Measurements from ENCODE around the gene ZGLP1. TPM values are rescaled to one million over a fixed set of nuclear protein-coding genes. Genes with fewer than 3 reads are reported as not detected.

Gene ZGLP1
- polyA plus RNA-seq, 1 donor (not counting 4 experiments of a cell fraction or from before 2014, with no cell fraction given), result 0.43 TPM

DNA sequence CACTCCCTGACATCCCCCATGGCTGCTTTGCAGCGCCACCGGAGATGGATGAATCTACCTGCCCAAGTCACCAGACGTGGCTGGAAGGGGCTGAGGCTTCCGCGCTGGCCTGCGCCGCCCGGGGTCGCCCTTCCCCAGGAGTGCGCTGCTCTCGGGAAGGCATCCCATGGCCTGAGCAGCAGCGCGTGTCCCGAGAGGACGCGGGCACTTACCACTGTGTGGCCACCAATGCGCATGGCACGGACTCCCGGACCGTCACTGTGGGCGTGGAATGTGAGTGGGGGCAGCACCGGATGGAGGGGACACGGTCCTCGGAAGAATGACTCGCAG, 15.3 kb downstream of the ZGLP1 start:
- Histone ChIP-seq H3K9me1 (ENCODE audit: control insufficient read depth, extremely low read depth, insufficient read depth, low read length) (no peaks in the 10 kb centered on the region), H3K4me2 (ENCODE audit: control insufficient read depth, extremely low read depth, insufficient read depth, low read depth, low read length) (no peak overlapping the region), H3K4me3 (ENCODE audit: control insufficient read depth in 2 of 3, extremely low read depth in 1 of 3, insufficient read depth in 2 of 3, low read depth in 1 of 3, low read length in 3 of 3) (no peak overlapping the region), H3K36me3 (ENCODE audit: control insufficient read depth in 2 of 2, extremely low read depth in 1 of 2, insufficient read depth in 2 of 2, low read length in 2 of 2) (no peaks in the 10 kb centered on the region), H3K9me3 (ENCODE audit: control insufficient read depth, low read depth, low read length) (no peaks in the 10 kb centered on the region), H4K20me1 (ENCODE audit: control insufficient read depth, extremely low read depth, insufficient read depth, low read length) (no peaks in the 10 kb centered on the region), H3K9ac (ENCODE audit: control insufficient read depth, extremely low read depth, insufficient read depth, low read length) (no peak overlapping the region), H3K27ac (ENCODE audit: control insufficient read depth, insufficient read depth, low read length) (no peak overlapping the region), H3K79me2 (ENCODE audit: control insufficient read depth, insufficient read depth, low read length) (no peaks in the 10 kb centered on the region), H3K4me1 (ENCODE audit: control insufficient read depth, extremely low read depth, insufficient read depth, low read length) (peaks cover 19% of the 10 kb centered on the region), H3K27me3 (ENCODE audit: control insufficient read depth, extremely low read depth, insufficient read depth, low read length) (peaks cover 74% of the 10 kb centered on the region), H2AFZ (ENCODE audit: control insufficient read depth, low read length) (no peak overlapping the region)
- dilution Hi-C loops (cut with MboI; ENCODE audit: extremely low pct_ligation_motif_present, low sequenced_read_pairs), result no loop called here
- no peak for FAIRE-seq
- DNase-seq (ENCODE audit: low read depth, low spot score), result no peak
- TF ChIP-seq, protein P1, sequence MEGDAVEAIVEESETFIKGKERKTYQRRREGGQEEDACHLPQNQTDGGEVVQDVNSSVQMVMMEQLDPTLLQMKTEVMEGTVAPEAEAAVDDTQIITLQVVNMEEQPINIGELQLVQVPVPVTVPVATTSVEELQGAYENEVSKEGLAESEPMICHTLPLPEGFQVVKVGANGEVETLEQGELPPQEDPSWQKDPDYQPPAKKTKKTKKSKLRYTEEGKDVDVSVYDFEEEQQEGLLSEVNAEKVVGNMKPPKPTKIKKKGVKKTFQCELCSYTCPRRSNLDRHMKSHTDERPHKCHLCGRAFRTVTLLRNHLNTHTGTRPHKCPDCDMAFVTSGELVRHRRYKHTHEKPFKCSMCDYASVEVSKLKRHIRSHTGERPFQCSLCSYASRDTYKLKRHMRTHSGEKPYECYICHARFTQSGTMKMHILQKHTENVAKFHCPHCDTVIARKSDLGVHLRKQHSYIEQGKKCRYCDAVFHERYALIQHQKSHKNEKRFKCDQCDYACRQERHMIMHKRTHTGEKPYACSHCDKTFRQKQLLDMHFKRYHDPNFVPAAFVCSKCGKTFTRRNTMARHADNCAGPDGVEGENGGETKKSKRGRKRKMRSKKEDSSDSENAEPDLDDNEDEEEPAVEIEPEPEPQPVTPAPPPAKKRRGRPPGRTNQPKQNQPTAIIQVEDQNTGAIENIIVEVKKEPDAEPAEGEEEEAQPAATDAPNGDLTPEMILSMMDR (optimal IDR thresholded peaks at IDR 0.05 in 1 of 3, IDR thresholded peaks at IDR 0.05 in 1 of 3, conservative IDR thresholded peaks at IDR 0.05 in 1 of 3; ENCODE audit: extremely low read depth in 1 of 3, insufficient read depth in 2 of 3, low read length in 3 of 3), result peak in 1 of 3 experiments; percentile 39
- peak; percentile 46 for TF ChIP-seq EZH2 (IDR thresholded peaks at IDR 0.05; ENCODE audit: low read length)

DNA sequence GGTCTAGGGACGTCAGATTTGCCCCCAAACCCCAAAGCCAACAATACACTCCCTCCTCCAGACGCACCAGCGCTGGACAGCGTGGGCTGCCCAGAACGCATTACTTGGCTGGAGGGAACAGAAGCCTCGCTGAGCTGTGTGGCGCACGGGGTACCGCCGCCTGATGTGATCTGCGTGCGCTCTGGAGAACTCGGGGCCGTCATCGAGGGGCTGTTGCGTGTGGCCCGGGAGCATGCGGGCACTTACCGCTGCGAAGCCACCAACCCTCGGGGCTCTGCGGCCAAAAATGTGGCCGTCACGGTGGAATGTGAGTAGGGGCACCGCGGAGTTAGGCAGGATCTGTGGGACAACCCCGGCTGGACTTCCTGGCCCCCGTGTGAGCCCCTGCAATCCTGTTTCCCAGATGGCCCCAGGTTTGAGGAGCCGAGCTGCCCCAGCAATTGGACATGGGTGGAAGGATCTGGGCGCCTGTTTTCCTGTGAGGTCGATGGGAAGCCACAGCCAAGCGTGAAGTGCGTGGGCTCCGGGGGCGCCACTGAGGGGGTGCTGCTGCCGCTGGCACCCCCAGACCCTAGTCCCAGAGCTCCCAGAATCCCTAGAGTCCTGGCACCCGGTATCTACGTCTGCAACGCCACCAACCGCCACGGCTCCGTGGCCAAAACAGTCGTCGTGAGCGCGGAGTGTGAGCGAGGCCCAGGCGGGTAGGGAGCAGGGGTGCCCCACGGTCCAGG, 15.8 kb downstream of the ZGLP1 start:
- H3K27ac ChIP-seq (ENCODE audit: control insufficient read depth, insufficient read depth, low read length), result no peak overlapping the region
- H3K36me3 ChIP-seq (ENCODE audit: control insufficient read depth in 2 of 2, extremely low read depth in 1 of 2, insufficient read depth in 2 of 2, low read length in 2 of 2), result no peaks in the 10 kb centered on the region
- no peaks in the 10 kb centered on the region for H3K9me1 ChIP-seq (ENCODE audit: control insufficient read depth, extremely low read depth, insufficient read depth, low read length)
- H4K20me1 ChIP-seq (ENCODE audit: control insufficient read depth, extremely low read depth, insufficient read depth, low read length), result no peaks in the 10 kb centered on the region
- no peak overlapping the region for H2AFZ ChIP-seq (ENCODE audit: control insufficient read depth, low read length)
- FAIRE-seq (no peak), DNase-seq (ENCODE audit: low read depth, low spot score) (no peak)
- H3K9ac ChIP-seq (ENCODE audit: control insufficient read depth, extremely low read depth, insufficient read depth, low read length), result no peak overlapping the region
- H3K79me2 ChIP-seq (ENCODE audit: control insufficient read depth, insufficient read depth, low read length), result no peaks in the 10 kb centered on the region
- no peaks in the 10 kb centered on the region for H3K9me3 ChIP-seq (ENCODE audit: control insufficient read depth, low read depth, low read length)
- H3K4me1 ChIP-seq (ENCODE audit: control insufficient read depth, extremely low read depth, insufficient read depth, low read length), result peaks cover 22% of the 10 kb centered on the region
- no peak for TF ChIP-seq EZH2 (IDR thresholded peaks at IDR 0.05; ENCODE audit: low read length)
- TF ChIP-seq, protein P1 (optimal IDR thresholded peaks at IDR 0.05 in 1 of 3, IDR thresholded peaks at IDR 0.05 in 1 of 3, conservative IDR thresholded peaks at IDR 0.05 in 1 of 3; ENCODE audit: extremely low read depth in 1 of 3, insufficient read depth in 2 of 3, low read length in 3 of 3), result no peak
- dilution Hi-C loops (cut with MboI; ENCODE audit: extremely low pct_ligation_motif_present, low sequenced_read_pairs), result no loop called here
- H3K27me3 ChIP-seq (ENCODE audit: control insufficient read depth, extremely low read depth, insufficient read depth, low read length), result peaks cover 77% of the 10 kb centered on the region
- H3K4me3 ChIP-seq (ENCODE audit: control insufficient read depth in 2 of 3, extremely low read depth in 1 of 3, insufficient read depth in 2 of 3, low read depth in 1 of 3, low read length in 3 of 3), result no peak overlapping the region
- H3K4me2 ChIP-seq (ENCODE audit: control insufficient read depth, extremely low read depth, insufficient read depth, low read depth, low read length), result no peak overlapping the region
